Mesodermal cell (in vitro differentiated cells): Measurements from ENCODE around the gene ZNF429.
"Not testable (repeated sequence)": the region's sequence is repeated elsewhere in the genome, so short reads cannot be mapped to it uniquely, and the experiment has no call there.

Experiments used
- H3K27ac ChIP-seq: 2 replicates; pipeline ENCODE4 v1.7.0; 2013; ENCODE audit warnings: mild to moderate bottlenecking, low read depth, low read length, moderate library complexity; ENCODE audit not compliant: severe bottlenecking
- H3K36me3 ChIP-seq: 2 replicates; pipeline ENCODE4 v1.7.1; 2013; ENCODE audit warnings: mild to moderate bottlenecking, low read length, moderate library complexity; ENCODE audit not compliant: control insufficient read depth, insufficient read depth
- H3K4me1 ChIP-seq: one replicate; pipeline ENCODE4 v1.7.1; 2013; ENCODE audit warnings: mild to moderate bottlenecking, low read length; ENCODE audit not compliant: insufficient read depth, control insufficient read depth, poor library complexity, severe bottlenecking
- H3K4me3 ChIP-seq: 2 replicates; pipeline ENCODE4 v1.7.0; 2013; ENCODE audit warnings: low read length, control low read depth, mild to moderate bottlenecking; ENCODE audit not compliant: insufficient read depth, poor library complexity, severe bottlenecking; ENCODE audit errors: extremely low read depth
- H3K9me3 ChIP-seq: 2 replicates; pipeline ENCODE4 v1.7.1; 2013; ENCODE audit warnings: mild to moderate bottlenecking, low read length, moderate library complexity; ENCODE audit not compliant: control insufficient read depth
- WGBS, 2 experiments: methylation state at CpG; one replicate each; pipeline ENCODE4 v1.1.5; 2013; ENCODE audit warnings: missing lambda C conversion rate in 2 of 2; ENCODE audit not compliant: insufficient coverage in 2 of 2; 5-methylcytosine and 5-hydroxymethylcytosine counted together

The ZNF429 gene

GRCh38 chr19:21483589-21484170, 21.7 kb upstream of the ZNF429 start:
- H3K36me3 ChIP-seq = no peaks in the 10 kb centered on the region
- H3K4me1 ChIP-seq = no peaks in the 10 kb centered on the region
- H3K9me3 ChIP-seq = peaks cover 23% of the 10 kb centered on the region
- 77 to 83% methylated on average over 19 to 32 of the region's 43 CpGs for WGBS, 2 experiments
- no peak overlapping the region for H3K27ac ChIP-seq
- H3K4me3 ChIP-seq = no peak overlapping the region

- H3K4me1 ChIP-seq = no peaks in the 10 kb centered on the region
- no peak overlapping the region for H3K27ac ChIP-seq
- peaks cover 23% of the 10 kb centered on the region for H3K9me3 ChIP-seq
- no peak overlapping the region for H3K4me3 ChIP-seq
- no peaks in the 10 kb centered on the region for H3K36me3 ChIP-seq
- WGBS, 2 experiments = 67 to 100% methylated on average over 1 to 2 of the region's 5 CpGs
Observed at GRCh38 chr19:21484631-21485030, 20.8 kb upstream of the ZNF429 start.

- peaks cover 23% of the 10 kb centered on the region for H3K9me3 ChIP-seq
- H3K4me1 ChIP-seq = no peaks in the 10 kb centered on the region
- H3K36me3 ChIP-seq = no peaks in the 10 kb centered on the region
- H3K4me3 ChIP-seq = no peak overlapping the region
- H3K27ac ChIP-seq = no peak overlapping the region
Observed at GRCh38 chr19:21485926-21486325, 19.5 kb upstream of the ZNF429 start.

- 67% methylated on average over 1 of the region's 1 CpG; no CpG with 5 or more reads in 1 of the 2 experiments for WGBS, 2 experiments
Observed at GRCh38 chr19:21487969-21488368, 17.4 kb upstream of the ZNF429 start.

GRCh38 chr19:21491146-21491545, 14.3 kb upstream of the ZNF429 start:
- Histone ChIP-seq H3K36me3 (no peaks in the 10 kb centered on the region), H3K27ac (no peak overlapping the region), H3K4me3 (no peak overlapping the region), H3K9me3 (peaks cover 3% of the 10 kb centered on the region), H3K4me1 (no peaks in the 10 kb centered on the region)
- WGBS, 2 experiments = 30 to 50% methylated on average over 2 of the region's 4 CpGs

More at GRCh38 chr19:21487969-21488368, 17.4 kb upstream of the ZNF429 start:
- no peak overlapping the region for H3K4me3 ChIP-seq
- H3K27ac ChIP-seq = no peak overlapping the region
- peaks cover 20% of the 10 kb centered on the region for H3K9me3 ChIP-seq
- no peaks in the 10 kb centered on the region for H3K4me1 ChIP-seq
- H3K36me3 ChIP-seq = no peaks in the 10 kb centered on the region

GRCh38 chr19:21492947-21493906, 12.2 kb upstream of the ZNF429 start:
- Histone ChIP-seq H3K27ac (no peak overlapping the region), H3K36me3 (no peaks in the 10 kb centered on the region), H3K4me1 (no peaks in the 10 kb centered on the region), H3K9me3 (no peaks in the 10 kb centered on the region), H3K4me3 (no peak overlapping the region)
- 91 to 93% methylated on average over 5 to 7 of the region's 9 CpGs for WGBS, 2 experiments

GRCh38 chr19:21496876-21497275, 8.5 kb upstream of the ZNF429 start:
- H3K36me3 ChIP-seq = no peaks in the 10 kb centered on the region
- no peaks in the 10 kb centered on the region for H3K4me1 ChIP-seq
- no peak overlapping the region for H3K27ac ChIP-seq
- no peaks in the 10 kb centered on the region for H3K9me3 ChIP-seq
- WGBS, 2 experiments = 82 to 95% methylated on average over 2 to 4 of the region's 4 CpGs
- H3K4me3 ChIP-seq = no peak overlapping the region

- H3K9me3 ChIP-seq = no peaks in the 10 kb centered on the region
- 83% methylated on average over 2 of the region's 2 CpGs; no CpG with 5 or more reads in 1 of the 2 experiments for WGBS, 2 experiments
- H3K4me3 ChIP-seq = no peak overlapping the region
- H3K4me1 ChIP-seq = no peaks in the 10 kb centered on the region
- H3K27ac ChIP-seq = no peak overlapping the region
- H3K36me3 ChIP-seq = no peaks in the 10 kb centered on the region
Observed at GRCh38 chr19:21498651-21499050, 6.8 kb upstream of the ZNF429 start.

- no peak overlapping the region for H3K4me3 ChIP-seq
- peaks cover 29% of the 10 kb centered on the region for H3K9me3 ChIP-seq
- 83 to 90% methylated on average over 3 of the region's 5 CpGs for WGBS, 2 experiments
- H3K27ac ChIP-seq = no peak overlapping the region
- no peaks in the 10 kb centered on the region for H3K4me1 ChIP-seq
- H3K36me3 ChIP-seq = peaks cover 23% of the 10 kb centered on the region
Observed at GRCh38 chr19:21508198-21508597, 2.8 kb downstream of the ZNF429 start.

- peaks cover 26% of the 10 kb centered on the region for H3K36me3 ChIP-seq
- 84% methylated on average over 6 of the region's 25 CpGs; no CpG with 5 or more reads in 1 of the 2 experiments for WGBS, 2 experiments
Observed at GRCh38 chr19:21511058-21511457, 5.7 kb downstream of the ZNF429 start.

GRCh38 chr19:21512609-21513008, 7.2 kb downstream of the ZNF429 start:
- not testable (repeated sequence) for H3K27ac ChIP-seq, H3K4me3 ChIP-seq, H3K4me1 ChIP-seq
- peaks cover 18% of the 10 kb centered on the region for H3K9me3 ChIP-seq
- peaks cover 20% of the 10 kb centered on the region for H3K36me3 ChIP-seq
- 93 to 98% methylated on average over 3 to 4 of the region's 7 CpGs for WGBS, 2 experiments

More at GRCh38 chr19:21511058-21511457, 5.7 kb downstream of the ZNF429 start:
- H3K27ac ChIP-seq, H3K4me3 ChIP-seq, H3K4me1 ChIP-seq: not testable (repeated sequence)
- H3K9me3 ChIP-seq = peaks cover 29% of the 10 kb centered on the region
